Measurements from ENCODE around the gene PRKAG1.

Gene PRKAG1

DNA sequence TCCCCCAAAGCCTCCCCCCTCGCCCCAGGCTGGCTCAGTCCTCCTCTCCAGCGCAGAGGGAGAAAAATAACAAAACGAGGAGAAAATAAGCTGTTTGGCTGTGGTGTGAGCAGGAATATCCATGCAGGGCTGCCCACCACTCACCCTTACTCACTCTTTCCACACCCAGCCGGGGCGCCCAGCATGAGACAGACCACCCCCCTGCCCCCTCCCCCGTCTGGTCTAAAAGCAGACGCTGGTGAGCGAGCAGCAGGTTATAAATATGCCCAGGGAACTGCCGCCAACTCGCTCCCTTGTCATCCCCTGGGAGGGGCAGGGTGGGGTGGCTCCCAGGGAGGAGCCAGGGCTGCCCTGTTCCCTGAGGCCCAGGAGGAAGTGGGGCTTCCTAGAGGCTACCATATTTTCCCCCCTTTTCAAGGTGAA, 33.1 kb downstream of the PRKAG1 start:
- no peaks in the 10 kb centered on the region for H3K36me3 ChIP-seq
- H3K27ac ChIP-seq: no peak overlapping the region
- no peak overlapping the region for H3K4me3 ChIP-seq (ENCODE audit: low read depth, low read length)
- H3K27me3 ChIP-seq (ENCODE audit: insufficient read depth, low read depth, severe bottlenecking): peaks cover 15% of the 10 kb centered on the region
- DNase-seq: no peak
- H3K9me3 ChIP-seq (ENCODE audit: severe bottlenecking): no peaks in the 10 kb centered on the region
- TF ChIP-seq, protein P1, sequence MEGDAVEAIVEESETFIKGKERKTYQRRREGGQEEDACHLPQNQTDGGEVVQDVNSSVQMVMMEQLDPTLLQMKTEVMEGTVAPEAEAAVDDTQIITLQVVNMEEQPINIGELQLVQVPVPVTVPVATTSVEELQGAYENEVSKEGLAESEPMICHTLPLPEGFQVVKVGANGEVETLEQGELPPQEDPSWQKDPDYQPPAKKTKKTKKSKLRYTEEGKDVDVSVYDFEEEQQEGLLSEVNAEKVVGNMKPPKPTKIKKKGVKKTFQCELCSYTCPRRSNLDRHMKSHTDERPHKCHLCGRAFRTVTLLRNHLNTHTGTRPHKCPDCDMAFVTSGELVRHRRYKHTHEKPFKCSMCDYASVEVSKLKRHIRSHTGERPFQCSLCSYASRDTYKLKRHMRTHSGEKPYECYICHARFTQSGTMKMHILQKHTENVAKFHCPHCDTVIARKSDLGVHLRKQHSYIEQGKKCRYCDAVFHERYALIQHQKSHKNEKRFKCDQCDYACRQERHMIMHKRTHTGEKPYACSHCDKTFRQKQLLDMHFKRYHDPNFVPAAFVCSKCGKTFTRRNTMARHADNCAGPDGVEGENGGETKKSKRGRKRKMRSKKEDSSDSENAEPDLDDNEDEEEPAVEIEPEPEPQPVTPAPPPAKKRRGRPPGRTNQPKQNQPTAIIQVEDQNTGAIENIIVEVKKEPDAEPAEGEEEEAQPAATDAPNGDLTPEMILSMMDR (IDR thresholded peaks at IDR 0.05; ENCODE audit: low read depth, low read length): no peak

DNA sequence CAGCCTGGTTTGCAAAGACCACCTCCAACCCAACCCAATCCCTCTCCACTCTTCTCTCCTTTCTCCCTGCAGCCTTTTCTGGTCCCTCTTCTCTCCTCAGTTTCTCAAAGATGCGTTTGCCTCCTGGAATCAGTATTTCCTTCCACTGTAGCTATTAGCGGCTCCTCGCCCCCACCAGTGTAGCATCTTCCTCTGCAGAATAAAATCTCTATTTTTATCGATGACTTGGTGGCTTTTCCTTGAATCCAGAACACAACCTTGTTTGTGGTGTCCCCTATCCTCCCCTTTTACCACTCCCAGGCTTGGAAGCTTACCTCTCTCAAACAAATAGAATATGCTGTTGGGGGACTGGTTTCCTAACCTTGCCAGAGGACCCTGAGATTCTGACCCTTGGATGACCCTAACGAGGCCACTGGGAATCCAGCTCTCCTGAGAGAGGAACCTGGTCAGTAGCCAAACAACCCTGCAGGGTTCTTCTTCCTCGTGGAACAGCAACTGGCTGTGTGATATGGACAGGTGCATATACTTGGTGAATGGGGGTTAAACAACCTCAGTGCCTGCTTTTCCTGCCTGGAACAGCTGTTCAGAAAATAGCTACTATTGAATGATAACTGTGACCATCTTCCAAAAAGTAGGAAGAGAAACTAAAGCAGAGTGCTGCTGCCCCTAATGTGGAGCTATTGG, 36.0 kb downstream of the PRKAG1 start:
- TF ChIP-seq, protein P1 (IDR thresholded peaks at IDR 0.05; ENCODE audit: low read depth, low read length): no peak
- no peak overlapping the region for H3K4me3 ChIP-seq (ENCODE audit: low read depth, low read length)
- no peak overlapping the region for H3K27ac ChIP-seq
- no peak for DNase-seq
- no peaks in the 10 kb centered on the region for H3K9me3 ChIP-seq (ENCODE audit: severe bottlenecking)
- H3K27me3 ChIP-seq (ENCODE audit: insufficient read depth, low read depth, severe bottlenecking): peaks cover 45% of the 10 kb centered on the region
- no peaks in the 10 kb centered on the region for H3K36me3 ChIP-seq

DNA sequence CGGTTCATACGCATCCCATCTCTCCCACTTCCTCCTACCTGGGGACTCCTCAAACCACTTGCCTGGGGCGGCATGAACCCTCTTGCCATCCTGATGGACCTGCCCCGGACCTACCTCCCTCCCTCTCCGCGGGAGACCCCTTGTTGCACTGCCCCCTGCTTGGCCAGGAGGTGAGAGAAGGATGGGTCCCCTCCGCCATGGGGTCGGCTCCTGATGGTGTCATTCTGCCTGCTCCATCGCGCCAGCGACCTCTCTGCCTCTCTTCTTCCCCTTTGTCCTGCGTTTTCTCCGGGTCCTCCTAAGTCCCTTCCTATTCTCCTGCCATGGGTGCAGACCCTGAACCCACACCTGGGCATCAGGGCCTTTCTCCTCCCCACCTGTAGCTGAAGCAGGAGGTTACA, 36.8 kb downstream of the PRKAG1 start:
- Histone ChIP-seq H3K4me3 (ENCODE audit: low read depth, low read length) (no peak overlapping the region), H3K9me3 (ENCODE audit: severe bottlenecking) (no peaks in the 10 kb centered on the region), H3K27me3 (ENCODE audit: insufficient read depth, low read depth, severe bottlenecking) (peaks cover 53% of the 10 kb centered on the region), H3K27ac (no peak overlapping the region), H3K36me3 (no peaks in the 10 kb centered on the region)
- DNase-seq: no peak
- TF ChIP-seq, protein P1 (IDR thresholded peaks at IDR 0.05; ENCODE audit: low read depth, low read length): no peak

DNA sequence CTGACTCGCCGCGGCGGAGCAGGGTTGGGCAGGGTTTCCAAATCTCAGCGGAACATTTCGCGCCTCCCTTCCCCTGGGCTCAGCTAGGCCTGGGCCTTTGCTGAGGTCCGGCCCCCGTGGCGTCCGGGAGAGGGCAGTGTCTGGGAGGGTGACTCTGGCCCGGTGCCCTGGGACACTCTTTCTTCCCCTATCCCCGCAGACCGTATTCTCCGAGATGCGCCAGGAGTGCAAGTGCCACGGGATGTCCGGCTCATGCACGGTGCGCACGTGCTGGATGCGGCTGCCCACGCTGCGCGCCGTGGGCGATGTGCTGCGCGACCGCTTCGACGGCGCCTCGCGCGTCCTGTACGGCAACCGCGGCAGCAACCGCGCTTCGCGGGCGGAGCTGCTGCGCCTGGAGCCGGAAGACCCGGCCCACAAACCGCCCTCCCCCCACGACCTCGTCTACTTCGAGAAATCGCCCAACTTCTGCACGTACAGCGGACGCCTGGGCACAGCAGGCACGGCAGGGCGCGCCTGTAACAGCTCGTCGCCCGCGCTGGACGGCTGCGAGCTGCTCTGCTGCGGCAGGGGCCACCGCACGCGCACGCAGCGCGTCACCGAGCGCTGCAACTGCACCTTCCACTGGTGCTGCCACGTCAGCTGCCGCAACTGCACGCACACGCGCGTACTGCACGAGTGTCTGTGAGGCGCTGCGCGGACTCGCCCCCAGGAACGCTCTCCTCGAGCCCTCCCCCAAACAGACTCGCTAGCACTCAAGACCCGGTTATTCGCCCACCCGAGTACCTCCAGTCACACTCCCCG, 37.4 kb downstream of the PRKAG1 start:
- Histone ChIP-seq H3K27me3 (ENCODE audit: insufficient read depth, low read depth, severe bottlenecking) (peaks cover 54% of the 10 kb centered on the region), H3K4me3 (ENCODE audit: low read depth, low read length) (peak overlapping the region; percentile 35), H3K9me3 (ENCODE audit: severe bottlenecking) (no peaks in the 10 kb centered on the region), H3K27ac (no peak overlapping the region), H3K36me3 (no peaks in the 10 kb centered on the region)
- TF ChIP-seq, protein P1 (IDR thresholded peaks at IDR 0.05; ENCODE audit: low read depth, low read length): peak; percentile 49
- peak; percentile 45 for DNase-seq

DNA sequence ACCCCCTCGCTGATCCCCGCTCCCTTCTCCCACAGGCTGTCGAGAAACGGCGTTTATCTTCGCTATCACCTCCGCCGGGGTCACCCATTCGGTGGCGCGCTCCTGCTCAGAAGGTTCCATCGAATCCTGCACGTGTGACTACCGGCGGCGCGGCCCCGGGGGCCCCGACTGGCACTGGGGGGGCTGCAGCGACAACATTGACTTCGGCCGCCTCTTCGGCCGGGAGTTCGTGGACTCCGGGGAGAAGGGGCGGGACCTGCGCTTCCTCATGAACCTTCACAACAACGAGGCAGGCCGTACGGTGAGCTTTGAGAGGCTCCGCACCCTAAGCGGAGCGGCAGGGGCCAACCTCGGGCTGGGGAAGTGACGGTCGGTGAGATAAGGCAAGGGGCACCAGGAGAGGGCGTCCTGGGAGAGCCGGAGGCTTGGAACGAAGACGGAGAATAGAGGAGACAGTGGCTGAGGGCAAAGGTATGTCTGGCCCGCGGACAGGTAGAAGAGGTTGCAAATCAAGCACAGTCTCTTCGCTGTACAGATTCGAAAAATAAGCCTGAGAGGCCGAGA, 38.1 kb downstream of the PRKAG1 start:
- Histone ChIP-seq H3K4me3 (ENCODE audit: low read depth, low read length) (peak overlapping the region; percentile 35), H3K9me3 (ENCODE audit: severe bottlenecking) (no peaks in the 10 kb centered on the region), H3K27ac (no peak overlapping the region), H3K27me3 (ENCODE audit: insufficient read depth, low read depth, severe bottlenecking) (peaks cover 54% of the 10 kb centered on the region), H3K36me3 (no peaks in the 10 kb centered on the region)
- TF ChIP-seq, protein P1 (IDR thresholded peaks at IDR 0.05; ENCODE audit: low read depth, low read length): peak; percentile 49
- peak; percentile 65 for DNase-seq

All from WERI-Rb-1 (cell line).